Liver (tissue), 3 donors: ENCODE measurements around the gene PGS1.

Experiments
- CTCF ChIP-seq: fragments of 150-350 bp; IDR thresholded peaks from 2 replicates; pipeline ENCODE4 v1.5.1; 2017; ENCODE audit warnings: improper control_type of control experiment, low read depth, low read length; ENCODE audit not compliant: missing input control
- EGR1 ChIP-seq, 2 donors: IDR thresholded peaks; 2 replicates each; pipeline ENCODE4 v1.6.1; 2016 to 2018; ENCODE audit warnings: antibody characterized with exemption in 2 of 2, low read depth in 2 of 2
- FOXA1 ChIP-seq: IDR thresholded peaks from 2 replicates; pipeline ENCODE4 v1.6.1; 2016; ENCODE audit warnings: antibody characterized with exemption
- GABPA ChIP-seq, 2 donors: IDR thresholded peaks in 1 of 2; conservative IDR thresholded peaks in 1 of 2; 2 replicates each; pipeline ENCODE4 v1.6.1; 2016; ENCODE audit warnings: antibody characterized with exemption in 2 of 2, mild to moderate bottlenecking in 1 of 2, moderate library complexity in 1 of 2
- JUND ChIP-seq, 2 donors: IDR thresholded peaks; 2 replicates each; pipeline ENCODE4 v1.6.1; 2016; ENCODE audit warnings: antibody characterized with exemption in 2 of 2
- MAX ChIP-seq: IDR thresholded peaks from 2 replicates; pipeline ENCODE4 v1.6.1; 2016; ENCODE audit warnings: antibody characterized with exemption
- RAD21 ChIP-seq, 2 donors: IDR thresholded peaks; 2 replicates each; pipeline ENCODE4 v1.6.1; 2016; ENCODE audit warnings: antibody characterized with exemption in 2 of 2, mild to moderate bottlenecking in 2 of 2
- REST ChIP-seq: IDR thresholded peaks from 2 replicates; pipeline ENCODE4 v1.6.1; 2016; ENCODE audit warnings: antibody characterized with exemption, mild to moderate bottlenecking
- SP1 ChIP-seq: IDR thresholded peaks from 2 replicates; pipeline ENCODE4 v1.6.1; 2018; ENCODE audit warnings: antibody characterized with exemption, mild to moderate bottlenecking
- TAF1 ChIP-seq: conservative IDR thresholded peaks from 2 replicates; pipeline ENCODE4 v1.6.1; 2016; ENCODE audit warnings: antibody characterized with exemption, mild to moderate bottlenecking
- YY1 ChIP-seq: IDR thresholded peaks from 2 replicates; pipeline ENCODE4 v1.6.1; 2016; ENCODE audit warnings: antibody characterized with exemption, mild to moderate bottlenecking
- donor health status: healthy.
- donor health status: healthy.

- no peak for TF ChIP-seq CTCF
- TF ChIP-seq EGR1 (IDR thresholded peaks at IDR 0.05; ENCODE audit: low read depth in 2 of 2): no peak
- no peak for TF ChIP-seq TAF1
- TF ChIP-seq FOXA1: no peak
- TF ChIP-seq GABPA (IDR thresholded peaks at IDR 0.05 in 1 of 2, conservative IDR thresholded peaks at IDR 0.05 in 1 of 2): no peak
- no peak for TF ChIP-seq SP1
- no peak for TF ChIP-seq REST
- no peak for TF ChIP-seq MAX
- no peak for TF ChIP-seq YY1
- no peak for TF ChIP-seq JUND (IDR thresholded peaks at IDR 0.05)
- TF ChIP-seq RAD21 (IDR thresholded peaks at IDR 0.05): no peak
Measured at GRCh38 chr17:78438694-78439325, 60.4 kb downstream of the PGS1 start.
